ENCODE measurements around the gene RGMA. TPM values are rescaled to one million over a fixed set of nuclear protein-coding genes. Genes with fewer than 3 reads are reported as not detected.
"Not testable (repeated sequence)": the region's sequence is repeated elsewhere in the genome, so short reads cannot be mapped to it uniquely, and the experiment has no call there.

RGMA gene
- total RNA-seq, 2 experiments from 2014 or later = not detected

DNA sequence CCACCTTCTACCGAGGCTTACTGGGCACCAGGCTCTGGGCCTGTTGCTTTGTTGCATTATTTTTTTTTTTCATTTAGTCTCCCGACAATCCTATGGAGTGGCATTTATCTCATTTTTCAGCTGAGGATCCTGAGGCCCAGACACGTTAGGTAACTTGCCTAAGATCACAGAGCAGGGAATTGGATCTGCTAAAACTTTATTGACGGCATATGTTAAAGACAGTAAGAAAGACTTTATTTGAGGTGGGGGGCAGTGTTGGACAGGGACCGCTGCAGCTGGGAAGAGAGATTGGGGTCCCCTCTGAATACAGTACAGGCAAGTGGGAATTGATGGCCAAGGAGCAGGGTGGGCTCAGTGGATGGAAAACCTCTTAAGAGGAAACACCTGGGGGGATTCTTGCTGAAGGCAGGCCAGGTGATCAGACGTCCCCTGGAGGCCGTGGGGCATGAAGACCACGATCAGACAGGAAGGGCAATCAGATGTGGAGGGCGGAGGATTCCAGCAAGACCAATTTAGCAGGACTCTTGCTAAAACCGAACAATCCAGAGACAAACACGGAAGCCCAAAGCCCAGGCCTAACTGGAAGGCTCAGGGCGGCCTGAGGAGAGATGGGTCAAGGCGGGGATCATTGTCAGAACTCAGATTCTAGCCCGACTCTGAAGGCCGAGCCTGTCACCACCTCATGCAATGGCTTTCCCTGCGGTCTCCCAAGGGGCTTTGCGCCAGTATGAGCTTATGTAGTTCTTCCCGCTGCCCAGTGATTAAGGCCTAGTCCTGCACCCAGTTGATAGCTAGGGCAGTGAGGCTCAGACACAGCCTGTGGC is 53.7 kb downstream of the RGMA start:
- TF ChIP-seq, protein P1, sequence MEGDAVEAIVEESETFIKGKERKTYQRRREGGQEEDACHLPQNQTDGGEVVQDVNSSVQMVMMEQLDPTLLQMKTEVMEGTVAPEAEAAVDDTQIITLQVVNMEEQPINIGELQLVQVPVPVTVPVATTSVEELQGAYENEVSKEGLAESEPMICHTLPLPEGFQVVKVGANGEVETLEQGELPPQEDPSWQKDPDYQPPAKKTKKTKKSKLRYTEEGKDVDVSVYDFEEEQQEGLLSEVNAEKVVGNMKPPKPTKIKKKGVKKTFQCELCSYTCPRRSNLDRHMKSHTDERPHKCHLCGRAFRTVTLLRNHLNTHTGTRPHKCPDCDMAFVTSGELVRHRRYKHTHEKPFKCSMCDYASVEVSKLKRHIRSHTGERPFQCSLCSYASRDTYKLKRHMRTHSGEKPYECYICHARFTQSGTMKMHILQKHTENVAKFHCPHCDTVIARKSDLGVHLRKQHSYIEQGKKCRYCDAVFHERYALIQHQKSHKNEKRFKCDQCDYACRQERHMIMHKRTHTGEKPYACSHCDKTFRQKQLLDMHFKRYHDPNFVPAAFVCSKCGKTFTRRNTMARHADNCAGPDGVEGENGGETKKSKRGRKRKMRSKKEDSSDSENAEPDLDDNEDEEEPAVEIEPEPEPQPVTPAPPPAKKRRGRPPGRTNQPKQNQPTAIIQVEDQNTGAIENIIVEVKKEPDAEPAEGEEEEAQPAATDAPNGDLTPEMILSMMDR (conservative IDR thresholded peaks at IDR 0.05; ENCODE audit: low read length) = no peak
- no peak for TF ChIP-seq EZH2phosphoT487 (IDR thresholded peaks at IDR 0.05; ENCODE audit: borderline replicate concordance, low read depth, low read length)
- H3K4me3 ChIP-seq (ENCODE audit: low read depth, low read length, poor library complexity, severe bottlenecking) = no peak overlapping the region
- H3K79me2 ChIP-seq (ENCODE audit: insufficient read depth, low read depth, low read length) = no peaks in the 10 kb centered on the region
- CTCF ChIA-PET (ENCODE audit: unreplicated experiment) = no interaction called here
- H3K4me1 ChIP-seq (ENCODE audit: insufficient read depth, low read length, poor library complexity, severe bottlenecking) = peaks cover 3% of the 10 kb centered on the region
- BruUV-seq (replicated peaks) = no TSS peak
- no peaks in the 10 kb centered on the region for H3K9me3 ChIP-seq (ENCODE audit: low read length)
- H3K9me2 ChIP-seq (ENCODE audit: insufficient read depth, low read length) = no peaks in the 10 kb centered on the region
- H2AFZ ChIP-seq (ENCODE audit: low read length) = peak overlapping the region; percentile 73; the same call in 1 of the 2 replicates
- H3K36me3 ChIP-seq (ENCODE audit: insufficient read depth, low read length) = no peaks in the 10 kb centered on the region
- intact Hi-C loops (cut with micrococcal nuclease; ENCODE audit: unreplicated experiment) = no loop called here
- DNase-seq (ENCODE audit: low spot score) = no peak
- peak overlapping the region; percentile 5; the same call in 1 of the 2 replicates for H3K4me2 ChIP-seq (ENCODE audit: low read length)
- H3K27ac ChIP-seq (ENCODE audit: low read depth, low read length, poor library complexity, severe bottlenecking) = no peak overlapping the region
- no peaks in the 10 kb centered on the region for H4K20me1 ChIP-seq (ENCODE audit: insufficient read depth, low read length)
- POLR2A ChIA-PET = no interaction called here

DNA sequence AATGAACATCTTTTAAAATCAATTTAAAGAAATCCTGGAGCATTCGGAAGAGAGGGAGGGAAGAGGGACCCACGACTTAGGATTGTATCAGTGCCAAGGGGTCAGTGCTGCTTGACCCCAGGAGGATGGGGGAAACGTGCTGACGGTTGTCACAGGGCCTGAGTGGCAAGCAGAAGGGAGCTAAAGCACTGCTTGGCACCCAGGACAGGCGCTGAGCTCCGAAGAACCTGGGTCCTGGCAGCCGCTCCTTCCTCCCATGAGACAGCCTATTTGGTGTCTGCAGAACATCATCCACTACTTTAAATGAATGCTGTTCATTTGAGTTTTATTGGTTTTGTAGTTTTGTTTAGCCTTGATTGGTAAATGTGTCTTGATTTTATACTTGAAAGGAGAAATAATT is 54.5 kb downstream of the RGMA start:
- ChIA-PET CTCF (ENCODE audit: unreplicated experiment) (no interaction called here), POLR2A (interaction anchor here (0.5 kb wide), 1 partner anchor 56 kb away, joined by 5 read pairs; no protein-coding TSS in a partner anchor)
- Histone ChIP-seq H3K9me3 (ENCODE audit: low read length) (no peaks in the 10 kb centered on the region), H3K27ac (ENCODE audit: low read depth, low read length, poor library complexity, severe bottlenecking) (no peak overlapping the region), H3K4me1 (ENCODE audit: insufficient read depth, low read length, poor library complexity, severe bottlenecking) (peaks cover 3% of the 10 kb centered on the region), H3K9me2 (ENCODE audit: insufficient read depth, low read length) (no peaks in the 10 kb centered on the region), H3K36me3 (ENCODE audit: insufficient read depth, low read length) (no peaks in the 10 kb centered on the region), H2AFZ (ENCODE audit: low read length) (no peak overlapping the region), H3K4me3 (ENCODE audit: low read depth, low read length, poor library complexity, severe bottlenecking) (no peak overlapping the region), H4K20me1 (ENCODE audit: insufficient read depth, low read length) (no peaks in the 10 kb centered on the region), H3K79me2 (ENCODE audit: insufficient read depth, low read depth, low read length) (no peaks in the 10 kb centered on the region), H3K4me2 (ENCODE audit: low read length) (no peak overlapping the region)
- no peak for DNase-seq (ENCODE audit: low spot score)
- intact Hi-C loops (cut with micrococcal nuclease; ENCODE audit: unreplicated experiment) = loop anchor here (5.0 kb wide), 1 partner anchor 1088 kb away; no protein-coding TSS in a partner anchor
- TF ChIP-seq EZH2phosphoT487 (IDR thresholded peaks at IDR 0.05; ENCODE audit: borderline replicate concordance, low read depth, low read length) = no peak
- no TSS peak for BruUV-seq (replicated peaks)

DNA sequence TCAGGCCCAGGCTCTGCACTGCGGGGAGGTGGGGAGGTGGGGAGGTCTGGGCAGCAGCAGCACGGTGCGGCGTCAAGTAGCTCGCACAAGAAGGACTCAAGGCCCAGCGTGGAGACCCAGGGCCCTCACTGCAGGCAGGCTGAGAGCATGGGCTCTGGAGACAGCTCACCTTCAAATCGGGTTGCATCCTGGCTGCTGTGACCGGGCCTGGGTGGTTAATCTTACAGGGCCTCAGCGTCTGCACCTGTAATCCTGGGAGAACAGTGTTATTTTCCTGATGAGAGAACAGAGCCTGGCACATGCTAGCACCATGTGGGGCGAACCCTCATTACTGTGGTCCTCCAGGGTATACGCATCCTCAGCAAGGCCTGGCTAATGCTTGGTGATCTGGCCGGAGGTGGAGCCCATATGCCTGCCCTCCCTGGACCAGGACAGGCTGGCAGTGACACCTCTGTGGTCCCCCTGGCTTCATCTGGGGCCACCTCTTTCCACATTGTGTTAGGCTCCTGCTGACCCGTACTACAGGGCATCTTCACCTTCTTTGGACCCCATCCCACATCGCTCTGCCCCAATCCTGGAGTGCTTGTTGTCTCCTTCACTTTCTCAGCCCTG is 55.5 kb downstream of the RGMA start:
- DNase-seq (ENCODE audit: low spot score) = no peak
- intact Hi-C loops (cut with micrococcal nuclease; ENCODE audit: unreplicated experiment) = loop anchor here (5.0 kb wide), 1 partner anchor 1089 kb away; no protein-coding TSS in a partner anchor
- H3K9me3 ChIP-seq (ENCODE audit: low read length) = no peaks in the 10 kb centered on the region
- CTCF ChIA-PET (ENCODE audit: unreplicated experiment) = no interaction called here
- H3K79me2 ChIP-seq (ENCODE audit: insufficient read depth, low read depth, low read length) = no peaks in the 10 kb centered on the region
- no peaks in the 10 kb centered on the region for H3K9me2 ChIP-seq (ENCODE audit: insufficient read depth, low read length)
- no peak overlapping the region for H2AFZ ChIP-seq (ENCODE audit: low read length)
- no peak overlapping the region for H3K27ac ChIP-seq (ENCODE audit: low read depth, low read length, poor library complexity, severe bottlenecking)
- H3K36me3 ChIP-seq (ENCODE audit: insufficient read depth, low read length) = 0 out of 2 replicates have a peak, but pooled peaks cover 2% of the 10 kb centered on the region
- H4K20me1 ChIP-seq (ENCODE audit: insufficient read depth, low read length) = no peaks in the 10 kb centered on the region
- no TSS peak for BruUV-seq (replicated peaks)
- peaks cover 3% of the 10 kb centered on the region for H3K4me1 ChIP-seq (ENCODE audit: insufficient read depth, low read length, poor library complexity, severe bottlenecking)
- POLR2A ChIA-PET = no interaction called here
- no peak overlapping the region for H3K4me3 ChIP-seq (ENCODE audit: low read depth, low read length, poor library complexity, severe bottlenecking)
- no peak overlapping the region for H3K4me2 ChIP-seq (ENCODE audit: low read length)
- TF ChIP-seq, protein P1 (conservative IDR thresholded peaks at IDR 0.05; ENCODE audit: low read length) = no peak
- no peak for TF ChIP-seq EZH2phosphoT487 (IDR thresholded peaks at IDR 0.05; ENCODE audit: borderline replicate concordance, low read depth, low read length)

DNA sequence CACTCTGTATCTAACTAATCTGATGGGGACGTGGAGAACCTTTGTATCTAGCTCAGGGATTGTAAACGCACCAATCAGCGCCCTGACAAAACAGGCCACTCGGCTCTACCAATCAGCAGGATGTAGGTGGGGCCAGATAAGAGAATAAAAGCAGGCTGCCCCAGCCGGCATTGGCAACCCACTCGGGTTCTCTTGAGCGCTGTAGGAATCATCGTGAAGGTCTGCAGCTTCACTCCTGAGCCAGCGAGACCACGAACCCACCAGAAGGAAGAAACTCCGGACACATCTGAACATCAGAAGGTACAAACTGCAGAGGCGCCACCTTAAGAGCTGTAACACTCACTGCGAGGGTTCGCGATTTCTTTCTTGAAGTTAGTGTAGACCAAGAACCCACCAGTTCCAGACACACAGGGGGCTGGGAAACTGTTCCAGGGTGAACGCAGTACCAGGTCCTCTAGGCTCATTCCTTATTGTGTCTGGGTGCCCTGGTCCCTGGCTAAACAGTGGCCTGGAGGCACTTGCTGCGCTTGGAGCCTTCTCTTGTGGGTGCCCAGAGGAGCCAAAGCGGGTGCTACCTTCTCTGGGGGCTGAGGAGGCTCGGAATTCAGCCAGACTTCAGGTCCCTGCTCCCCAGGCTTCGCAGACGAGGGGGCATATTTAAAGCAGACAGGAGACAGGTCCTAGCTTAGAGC is 56.4 kb downstream of the RGMA start:
- POLR2A ChIA-PET; H3K4me1 ChIP-seq (ENCODE audit: insufficient read depth, low read length, poor library complexity, severe bottlenecking); DNase-seq (ENCODE audit: low spot score); H3K79me2 ChIP-seq (ENCODE audit: insufficient read depth, low read depth, low read length); H2AFZ ChIP-seq (ENCODE audit: low read length); H4K20me1 ChIP-seq (ENCODE audit: insufficient read depth, low read length); BruUV-seq (replicated peaks); H3K9me2 ChIP-seq (ENCODE audit: insufficient read depth, low read length); H3K4me2 ChIP-seq (ENCODE audit: low read length); H3K9me3 ChIP-seq (ENCODE audit: low read length); H3K4me3 ChIP-seq (ENCODE audit: low read depth, low read length, poor library complexity, severe bottlenecking); H3K27ac ChIP-seq (ENCODE audit: low read depth, low read length, poor library complexity, severe bottlenecking); H3K36me3 ChIP-seq (ENCODE audit: insufficient read depth, low read length): not testable (repeated sequence)
- intact Hi-C loops (cut with micrococcal nuclease; ENCODE audit: unreplicated experiment) = loop anchor here (5.0 kb wide), 1 partner anchor 1090 kb away; no protein-coding TSS in a partner anchor
- CTCF ChIA-PET (ENCODE audit: unreplicated experiment) = interaction anchor here (1.3 kb wide), 1 partner anchor 235 kb away, joined by 4 read pairs; no protein-coding TSS in a partner anchor

Data from OCI-LY7 (cell line).